HG03571 (cell line): ENCODE results near the gene SUSD2.
"Not testable (repeated sequence)": the region's sequence is repeated elsewhere in the genome, so short reads cannot be mapped to it uniquely, and the experiment has no call there.

Source experiments
- ATAC-seq: cut with Tn5 transposase; IDR thresholded peaks from one replicate; pipeline ENCODE4 v1.9.1; 2021; ENCODE audit not compliant: unreplicated experiment

Gene SUSD2

DNA sequence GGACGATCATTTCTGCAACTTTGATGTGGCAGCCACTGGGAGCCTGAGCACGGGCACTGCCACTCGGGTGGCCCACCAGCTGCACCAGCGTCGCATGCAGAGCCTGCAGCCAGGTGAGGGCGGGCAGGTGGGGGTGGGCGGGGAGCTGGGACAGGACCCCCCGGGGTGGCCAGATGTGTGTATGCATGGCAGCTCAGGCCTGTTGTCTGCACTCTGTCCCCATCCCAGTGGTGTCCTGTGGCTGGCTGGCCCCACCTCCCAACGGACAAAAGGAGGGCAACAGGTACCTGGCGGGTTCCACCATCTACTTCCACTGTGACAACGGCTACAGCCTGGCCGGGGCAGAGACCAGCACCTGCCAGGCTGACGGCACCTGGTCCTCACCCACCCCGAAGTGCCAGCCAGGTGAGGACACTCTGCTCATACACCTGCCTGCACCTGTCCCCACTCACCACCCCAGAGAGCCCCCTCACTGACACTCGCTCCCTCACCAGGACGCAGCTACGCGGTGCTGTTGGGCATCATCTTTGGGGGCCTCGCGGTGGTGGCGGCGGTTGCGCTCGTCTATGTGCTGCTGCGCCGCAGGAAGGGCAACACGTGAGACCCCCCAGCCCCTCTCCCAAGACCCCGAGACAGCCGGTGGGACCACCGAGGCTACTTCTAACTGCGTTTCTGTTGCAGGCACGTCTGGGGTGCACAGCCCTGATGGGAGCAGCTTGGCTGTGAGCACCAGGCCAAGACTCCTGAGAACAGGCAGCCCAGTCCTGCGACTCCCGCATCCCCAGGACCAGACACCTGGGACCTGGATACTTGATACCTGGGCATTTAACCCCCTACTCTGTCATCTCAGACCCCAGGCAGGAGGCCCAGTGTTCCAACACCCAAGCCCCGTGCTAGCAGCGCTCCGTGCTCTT is 6.7 kb downstream of the SUSD2 start:
- no peak for ATAC-seq

DNA sequence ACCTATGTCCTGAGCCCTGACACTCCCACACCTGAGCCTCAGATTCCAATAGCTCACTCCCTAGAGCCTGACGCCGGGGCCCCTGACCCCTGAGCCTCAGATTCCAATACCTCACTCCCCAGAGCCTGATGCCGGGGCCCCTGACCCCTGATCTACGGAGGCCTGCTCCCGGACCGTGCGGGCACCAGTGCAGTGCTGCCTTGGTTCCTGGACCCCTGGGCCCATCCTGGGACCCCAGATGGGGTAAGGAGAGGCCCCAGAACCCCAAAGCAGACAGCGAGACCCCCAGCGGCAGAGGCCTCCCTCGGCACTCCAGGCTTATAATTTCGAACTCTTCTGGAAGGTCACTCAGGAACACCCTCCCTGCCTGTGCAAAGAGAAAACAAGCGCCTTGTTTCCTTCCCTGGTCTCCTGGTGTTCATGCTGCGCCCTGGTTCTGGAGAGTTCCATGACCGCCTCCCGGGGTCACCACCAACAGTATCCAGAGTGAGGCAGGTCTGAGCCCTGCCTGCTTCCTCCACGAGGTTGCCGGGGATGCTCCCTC is 7.5 kb downstream of the SUSD2 start:
- no peak for ATAC-seq

DNA sequence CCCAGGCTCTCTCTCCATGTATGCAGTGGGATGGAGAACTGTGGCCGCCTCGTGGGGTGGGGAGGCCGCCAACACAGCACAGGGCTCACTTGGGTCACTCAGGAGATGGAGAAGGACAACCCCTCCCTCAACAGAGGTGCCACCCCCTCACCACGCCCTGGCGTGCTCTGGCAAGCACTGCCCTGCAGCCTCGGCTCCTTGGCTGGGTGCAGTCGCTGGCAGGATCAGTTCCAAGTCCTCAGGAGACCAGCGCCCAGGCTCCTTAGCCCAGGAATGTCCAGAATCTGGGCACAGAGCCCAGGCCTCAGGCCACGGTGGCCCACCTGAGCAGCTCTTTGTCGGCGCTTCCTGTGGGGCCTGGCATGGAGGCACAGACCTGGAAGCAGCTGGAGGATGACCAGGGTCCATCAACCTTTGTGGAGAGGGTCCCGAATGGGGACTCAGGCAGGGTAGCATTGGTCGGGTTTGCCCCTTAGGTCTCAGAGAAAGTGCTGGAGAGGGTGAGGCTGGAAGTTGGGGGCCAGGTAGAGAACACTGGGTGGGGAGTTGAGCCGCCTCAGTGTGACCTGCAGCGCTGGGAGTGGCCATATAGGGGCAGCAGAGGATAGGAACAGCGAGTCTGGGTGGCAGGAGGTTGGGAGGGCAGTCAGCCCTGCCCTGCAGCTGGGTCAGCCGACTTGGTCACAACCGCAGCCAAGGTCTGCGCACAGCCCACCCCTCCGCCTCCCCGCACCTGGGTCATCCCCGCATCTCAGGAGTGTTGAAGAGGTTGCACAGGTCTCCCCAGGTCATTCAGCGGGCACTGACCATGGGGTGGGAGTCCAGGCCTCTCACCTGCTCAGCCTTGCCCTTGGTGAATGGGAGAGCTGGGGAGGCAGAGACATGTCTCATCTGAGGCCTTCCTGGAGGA is 8.2 kb downstream of the SUSD2 start:
- ATAC-seq, result no peak

DNA sequence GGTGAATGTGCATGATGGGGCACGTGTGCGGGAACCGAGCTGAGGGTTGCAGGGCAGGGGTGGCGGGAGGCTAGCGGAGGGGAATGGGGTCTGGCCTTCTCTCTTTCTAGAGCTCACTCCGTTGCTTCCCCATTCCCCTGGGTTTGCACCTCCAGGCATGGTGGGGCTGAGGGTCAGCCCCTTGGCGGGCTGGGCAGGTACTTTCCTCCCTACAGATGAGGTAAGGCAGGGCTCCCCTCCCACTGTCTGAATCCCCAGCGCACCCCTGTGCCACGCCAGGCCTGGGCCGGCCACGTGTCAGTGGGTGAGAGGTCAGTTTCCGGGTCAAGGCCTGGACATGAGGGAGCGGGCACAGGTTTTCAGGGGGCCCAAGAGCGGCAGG is 8.9 kb downstream of the SUSD2 start:
- no peak for ATAC-seq

DNA sequence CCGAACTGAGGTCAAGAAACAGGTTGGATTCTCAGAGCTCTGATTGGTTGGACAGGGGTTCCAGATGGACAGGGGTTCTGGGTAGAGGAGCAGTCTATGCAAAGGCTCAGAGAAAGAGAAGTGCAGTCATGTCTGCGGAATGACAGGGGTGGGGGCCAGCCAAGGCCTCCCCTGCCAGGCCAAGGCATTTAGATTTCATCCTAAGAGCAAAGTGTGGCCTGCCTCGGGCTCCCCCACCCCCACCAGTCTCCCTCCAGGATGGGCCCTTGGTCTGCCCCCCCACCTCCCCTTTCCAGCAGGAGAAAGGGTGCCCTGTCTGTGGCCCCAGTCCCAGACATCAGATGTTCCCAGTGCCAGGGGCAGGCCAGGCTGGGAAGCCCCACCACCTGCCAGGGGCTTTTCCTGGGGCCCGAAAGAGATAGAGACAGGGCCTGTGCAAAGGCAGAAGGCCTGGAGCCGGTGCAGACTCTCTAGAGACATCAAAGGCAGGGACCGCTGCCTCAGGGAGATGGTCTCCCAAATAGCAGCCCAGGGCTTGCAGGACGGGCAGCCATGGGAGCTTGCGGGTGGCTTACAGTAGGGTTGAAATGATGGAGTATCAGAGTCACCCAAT is 9.4 kb downstream of the SUSD2 start:
- no peak for ATAC-seq

DNA sequence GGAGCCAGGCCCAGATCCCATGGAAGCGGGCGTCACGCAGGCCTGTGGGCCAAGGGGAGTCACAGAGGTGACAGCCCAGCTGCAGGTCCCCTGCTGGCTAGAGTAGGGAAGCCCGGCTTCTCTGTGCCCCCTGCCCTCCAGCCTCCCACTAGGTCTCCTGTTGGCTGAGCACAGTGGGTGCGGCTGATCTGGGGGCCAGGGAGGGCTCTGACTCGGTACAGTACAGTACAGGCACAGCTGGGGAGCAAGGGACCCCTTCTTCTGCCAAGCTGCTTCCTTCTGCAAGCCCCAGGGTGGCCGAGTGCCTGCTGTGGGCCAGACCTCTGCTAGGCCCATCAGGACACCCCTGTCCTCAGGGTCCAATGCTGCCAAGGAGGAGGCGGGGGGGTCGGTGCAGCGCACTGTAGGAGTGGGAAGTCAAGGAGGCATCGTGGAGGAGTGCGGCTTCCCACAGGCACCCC is 10.1 kb downstream of the SUSD2 start:
- ATAC-seq, result no peak

DNA sequence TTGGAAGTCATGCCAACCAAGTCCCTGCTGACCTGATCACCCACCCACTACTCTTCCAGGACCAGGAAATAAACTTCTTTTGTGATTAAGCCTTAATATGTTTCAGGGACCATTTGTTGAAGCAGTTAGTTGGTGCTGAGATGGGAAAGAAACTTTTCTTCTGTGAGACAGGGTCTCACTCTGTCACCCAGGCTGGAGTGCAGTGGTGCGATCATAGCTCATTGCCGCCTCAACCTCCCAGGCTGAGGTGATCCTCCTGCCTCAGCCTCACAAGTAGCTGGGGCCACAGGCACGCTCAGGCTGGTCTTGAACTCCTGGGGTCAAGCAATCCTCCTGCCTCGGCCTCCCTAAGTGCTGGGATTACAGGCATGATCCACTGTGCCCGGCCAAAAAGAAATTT is 10.6 kb downstream of the SUSD2 start:
- ATAC-seq, result no peak

DNA sequence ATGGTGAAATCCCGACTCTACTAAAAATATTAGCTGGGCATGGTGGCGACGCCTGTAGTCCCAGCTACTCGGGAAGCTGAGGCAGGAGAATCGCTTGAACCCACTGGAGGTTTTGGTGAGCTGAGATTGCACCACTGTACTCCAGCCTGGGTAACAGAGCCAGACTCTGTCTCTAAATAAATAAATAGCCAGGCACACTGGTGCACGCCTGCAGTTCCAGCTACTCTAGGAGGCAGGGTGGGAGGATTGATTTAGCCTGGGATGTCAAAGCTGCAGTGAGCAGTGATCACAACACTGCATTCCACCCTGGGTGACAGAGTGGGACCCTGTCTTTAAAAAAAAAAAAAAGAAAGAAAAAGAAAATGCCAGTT is 17.4 kb downstream of the SUSD2 start:
- no peak for ATAC-seq

DNA sequence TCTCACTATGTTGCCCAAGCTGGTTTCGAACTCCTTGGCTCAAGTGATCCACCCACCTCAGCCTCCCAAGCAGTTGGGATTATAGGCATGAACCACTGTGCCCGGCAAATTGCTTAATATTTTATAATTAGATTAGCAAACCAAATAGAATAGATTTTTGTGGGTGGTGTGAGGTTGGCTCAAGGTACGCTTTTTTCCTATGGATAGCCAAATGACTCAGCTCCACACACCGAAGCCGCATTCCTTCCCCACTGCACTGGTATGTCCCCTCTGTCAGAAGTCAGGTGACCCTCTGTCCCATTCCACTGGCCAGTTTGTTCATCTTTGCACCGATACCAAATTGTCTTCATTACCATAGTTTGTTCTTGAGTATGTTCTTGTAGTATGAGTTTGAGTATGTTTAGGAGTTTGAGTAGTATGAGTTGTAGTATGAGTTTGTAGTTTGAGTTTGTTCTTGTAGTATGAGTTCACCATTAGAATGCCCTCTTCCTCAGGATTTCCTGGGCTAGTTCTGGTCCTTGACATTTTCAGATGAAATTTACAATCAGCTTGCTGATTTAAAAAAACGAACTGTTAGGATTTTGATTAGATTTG is 19.4 kb downstream of the SUSD2 start:
- no peak for ATAC-seq

DNA sequence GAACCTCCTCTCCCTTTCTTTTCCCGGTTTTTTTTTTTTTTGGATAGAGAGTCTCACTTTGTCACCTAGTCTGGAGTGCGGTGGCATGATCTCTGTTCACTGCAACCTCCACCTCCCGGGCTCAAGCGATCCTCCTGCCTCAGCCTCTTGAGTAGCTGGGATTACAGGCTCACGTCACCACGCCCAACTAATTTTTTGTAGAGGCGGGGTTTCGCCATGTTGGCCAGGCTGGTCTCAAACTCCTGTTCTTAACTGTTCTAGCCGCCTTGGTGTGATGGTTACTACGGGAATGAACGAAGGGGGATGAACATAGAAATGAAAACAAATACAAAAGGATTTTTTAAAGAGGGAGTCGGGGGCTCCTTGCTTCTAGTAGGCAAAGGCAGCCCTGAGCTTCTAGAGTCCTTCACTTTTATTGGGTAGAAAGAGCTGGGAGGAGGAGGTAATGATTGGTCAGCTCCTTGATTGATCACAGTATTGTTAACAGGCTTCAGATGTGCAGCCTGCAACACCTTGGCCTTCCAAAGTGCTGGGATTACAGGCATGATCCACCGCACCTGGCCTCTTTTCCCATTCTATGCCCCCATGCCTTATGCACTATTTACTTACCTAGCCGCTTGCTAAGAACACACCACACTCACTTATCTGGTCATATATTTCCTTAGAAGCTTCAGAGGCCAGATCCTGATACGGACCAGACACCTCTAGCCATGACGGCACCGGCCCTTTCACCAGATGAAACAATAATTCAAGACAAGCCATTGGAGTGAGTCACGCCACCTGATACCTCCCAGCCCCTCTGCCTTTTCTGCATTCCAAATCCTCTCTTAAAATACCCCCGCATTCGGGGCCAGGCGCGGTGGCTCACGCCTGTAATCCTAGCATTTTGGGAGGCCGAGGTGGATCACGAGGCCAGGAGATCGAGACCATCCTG is 20.7 kb downstream of the SUSD2 start:
- ATAC-seq, result no peak

DNA sequence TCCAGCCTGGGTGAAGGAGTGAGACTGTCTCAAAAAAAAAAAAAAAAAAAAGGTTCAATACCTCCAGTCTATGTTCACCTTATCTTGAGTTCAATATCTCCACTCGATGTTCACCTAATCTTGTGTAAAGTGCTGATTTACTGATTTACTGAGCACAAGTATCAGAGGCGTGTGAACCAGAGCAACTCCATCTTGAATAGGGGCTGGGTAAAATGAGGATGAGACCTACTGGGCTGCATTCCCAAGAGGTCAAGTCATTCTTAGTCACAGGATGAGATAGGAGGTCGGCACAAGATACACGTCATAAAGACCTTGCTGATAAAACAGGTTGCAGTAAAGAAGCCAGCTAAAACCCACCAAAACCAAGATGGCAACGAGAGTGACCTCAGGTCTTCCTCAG is 22.6 kb downstream of the SUSD2 start:
- ATAC-seq, result not testable (repeated sequence)

DNA sequence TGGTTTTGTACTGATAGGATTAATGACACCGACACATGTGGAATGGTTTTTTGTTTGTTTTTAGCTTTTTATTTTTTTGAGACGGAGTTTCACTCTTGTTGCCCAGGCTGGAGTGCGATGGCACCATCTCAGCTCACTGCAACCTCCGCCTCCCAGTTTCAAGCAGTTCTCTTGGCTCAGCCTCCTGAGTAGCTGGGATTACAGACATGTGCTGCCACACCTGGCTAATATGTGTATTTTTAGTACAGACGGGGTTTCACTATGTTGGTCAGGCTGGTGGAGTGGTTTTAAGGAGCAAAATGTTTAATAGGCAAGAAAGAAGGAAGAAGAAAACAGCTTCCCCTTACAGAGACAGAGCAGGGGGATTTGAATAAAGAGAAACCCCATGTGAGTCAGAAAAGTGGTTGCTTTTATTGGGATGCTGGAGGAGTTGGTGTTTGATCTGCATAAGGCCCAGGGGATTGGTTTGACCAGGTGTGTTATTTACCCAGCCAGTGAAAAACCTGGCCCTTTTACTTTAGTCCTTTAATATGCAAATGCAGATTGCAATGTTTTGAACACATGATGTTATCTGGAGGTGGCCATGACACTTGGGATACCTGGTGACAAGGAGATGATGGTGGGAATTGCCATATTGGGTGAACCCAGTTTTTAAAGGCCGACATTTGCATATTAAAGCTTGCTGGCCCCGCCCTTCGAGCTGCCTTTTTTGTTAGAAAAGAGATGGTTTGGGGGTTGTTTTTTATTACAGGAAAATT is 24.3 kb downstream of the SUSD2 start:
- no peak for ATAC-seq

DNA sequence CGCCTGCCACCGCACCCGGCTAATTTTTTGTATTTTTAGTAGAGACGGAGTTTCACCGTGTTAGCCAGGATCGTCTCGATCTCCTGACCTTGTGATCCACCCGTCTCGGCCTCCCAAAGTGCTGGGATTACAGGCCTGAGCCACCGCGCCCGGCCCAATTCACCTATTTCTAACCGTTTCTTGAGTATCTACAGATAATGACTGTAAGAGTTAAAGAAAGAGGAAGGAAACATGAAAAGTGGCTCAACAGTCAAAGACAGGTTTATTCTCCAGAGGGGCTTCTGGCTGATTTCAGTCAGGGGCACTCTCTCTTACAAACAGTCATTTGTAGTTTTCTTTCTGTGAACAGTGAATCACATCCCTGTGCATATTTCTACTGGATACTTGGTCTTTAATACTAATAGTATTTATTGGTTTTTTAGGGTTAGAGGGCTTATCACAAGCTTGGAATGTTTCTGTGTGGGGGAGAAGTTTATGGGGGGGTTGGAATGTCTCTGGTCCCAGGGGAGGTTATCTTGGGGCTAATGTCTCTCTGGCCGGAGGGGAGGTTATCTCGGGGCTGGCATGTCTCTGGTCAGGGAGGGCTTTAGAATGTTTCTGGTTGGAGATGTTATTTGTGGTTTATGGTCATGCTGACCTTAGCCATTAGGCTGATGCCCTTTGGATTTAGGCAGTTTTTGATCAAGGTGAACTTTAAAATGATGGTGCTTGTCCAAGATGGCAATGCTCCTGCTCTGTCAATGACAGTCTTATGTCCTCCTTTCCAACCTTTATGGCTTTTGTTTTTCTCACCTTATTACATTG is 25.4 kb downstream of the SUSD2 start:
- ATAC-seq, result not testable (repeated sequence)

DNA sequence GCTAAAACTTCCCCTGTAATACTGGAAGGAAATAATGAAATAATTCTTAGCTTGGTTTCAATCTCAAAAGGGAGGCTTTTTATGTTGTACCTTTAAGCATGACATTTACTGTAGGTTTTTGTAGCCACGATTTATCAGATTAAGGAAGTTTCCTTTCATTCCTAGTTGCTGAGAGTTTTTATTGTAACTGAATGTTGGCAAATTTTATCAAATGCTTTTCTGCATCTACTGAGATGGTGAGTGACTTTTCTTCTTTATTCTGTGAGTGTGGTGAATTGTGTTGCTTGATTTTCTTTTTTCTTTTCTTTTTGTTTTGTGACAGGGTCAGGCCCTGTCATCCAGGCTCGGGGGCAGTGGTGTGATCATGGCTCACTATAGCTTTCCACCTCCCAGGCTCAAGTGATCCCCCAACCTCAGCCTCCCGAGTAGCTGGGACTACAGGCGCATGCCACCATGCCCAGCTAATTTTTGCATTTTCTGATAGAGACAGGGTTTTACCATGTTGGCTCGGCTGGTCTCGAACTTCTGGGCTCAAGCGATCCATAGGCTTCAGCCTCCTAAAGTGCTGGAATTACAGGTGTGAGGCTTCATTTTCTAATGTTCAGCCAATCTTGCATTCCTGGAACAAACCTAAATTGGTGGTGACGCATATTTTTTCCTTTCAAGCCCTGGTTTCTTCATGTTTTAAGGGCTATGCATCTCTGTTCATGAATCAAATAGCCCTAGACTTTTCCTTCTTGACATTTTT is 26.2 kb downstream of the SUSD2 start:
- no peak for ATAC-seq

DNA sequence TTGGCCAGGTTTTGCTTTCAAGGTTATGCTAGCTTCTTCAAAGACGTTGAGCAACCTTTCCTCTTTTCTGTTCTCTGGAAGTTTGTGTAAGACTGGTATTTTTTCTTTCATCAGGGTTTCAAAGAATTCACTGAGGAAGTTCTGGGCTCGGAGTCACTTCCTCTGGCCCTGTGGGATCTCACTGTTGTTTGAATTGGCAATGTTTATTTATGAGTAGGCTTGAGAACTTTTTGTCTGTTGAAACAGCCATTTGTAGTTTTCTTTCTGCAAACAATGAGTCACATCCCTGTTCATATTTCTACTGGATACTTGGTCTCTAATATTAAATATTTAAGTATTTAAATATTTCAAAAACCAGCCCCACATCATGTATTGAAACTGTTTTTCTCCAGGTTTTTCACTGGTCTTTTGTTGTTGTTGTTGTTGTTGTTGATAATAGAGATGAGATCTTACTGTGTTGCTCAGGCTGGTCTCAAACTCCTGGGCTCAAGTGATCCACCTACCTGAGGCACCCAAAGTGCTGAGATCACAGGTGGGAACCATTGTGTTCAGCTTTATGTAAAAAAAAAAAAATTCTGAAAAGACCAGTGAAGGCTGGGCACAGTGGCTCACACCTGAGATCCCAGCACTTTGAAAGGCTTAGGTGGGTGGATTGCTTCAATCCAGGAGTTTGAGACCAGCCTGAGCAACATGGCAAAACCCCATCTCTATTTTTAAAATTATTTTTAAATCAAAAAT is 26.9 kb downstream of the SUSD2 start:
- ATAC-seq, result no peak

DNA sequence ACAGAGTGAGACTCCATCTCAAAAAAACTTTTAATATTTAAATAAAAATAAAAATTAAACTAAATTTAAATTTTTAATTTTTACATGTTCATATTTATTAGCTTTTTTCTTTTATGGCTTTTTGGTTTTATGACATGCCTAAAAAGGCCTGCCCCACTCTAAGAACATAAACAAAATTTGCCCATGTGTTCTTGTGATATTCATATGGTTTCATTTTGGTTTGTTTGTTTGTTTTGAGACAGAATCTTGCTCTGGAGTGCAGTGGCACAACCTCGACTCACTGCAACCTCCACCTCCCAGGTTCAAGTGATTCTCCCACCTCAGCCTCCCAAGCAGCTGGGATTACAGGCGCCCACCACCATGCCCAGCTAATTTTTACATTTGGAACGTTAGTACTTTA is 27.7 kb downstream of the SUSD2 start:
- ATAC-seq, result no peak

DNA sequence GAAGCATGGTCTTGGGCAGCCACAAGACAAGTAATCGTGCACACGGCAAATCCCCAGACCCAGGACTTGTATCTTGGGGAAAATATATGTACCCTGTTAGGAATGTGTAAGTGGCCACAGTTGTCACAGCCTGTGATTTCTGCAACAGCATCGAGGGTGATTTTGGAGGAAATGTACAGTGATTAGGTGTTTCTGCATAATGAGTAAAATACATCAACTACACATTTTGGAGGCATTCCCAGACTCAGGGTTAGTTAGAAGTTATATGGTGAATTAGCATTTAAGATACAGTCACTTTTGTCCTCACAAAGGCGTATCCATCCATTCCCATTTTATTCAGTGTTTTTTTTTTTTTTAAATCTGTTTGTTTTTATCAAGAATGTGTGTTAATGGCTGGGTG is 28.4 kb downstream of the SUSD2 start:
- no peak for ATAC-seq
